ENCODE results near the gene DCAF17. TPM values are rescaled to one million over a fixed set of nuclear protein-coding genes. Genes with fewer than 3 reads are reported as not detected.

The DCAF17 gene
- total RNA-seq, 5 donors from 2014 or later (not counting 1 experiment from before 2014, with no cell fraction given): 21.1 to 24.6 (median 23.9) TPM

- Mint-ChIP-seq H3K9me3 (no peaks in the 10 kb centered on the region), H3K4me1 (peaks cover 40 to 48% (median 47%) of the 10 kb centered on the region in 3 donors), H3K27ac (peak within 1 kb of the TSS; percentile 95 to 96), H3K4me3 (peak within 1 kb of the TSS; percentile 79 to 88 (median 84)), H3K27me3 (no peaks in the 10 kb centered on the region), H3K36me3 (peaks cover 26% of the 10 kb centered on the region)
- WGBS (ENCODE audit: insufficient coverage): 0% methylated on average over 10 of the region's 15 CpGs
- ChIA-PET POLR2A (interaction anchor here in 1 of 2 donors (0.5 to 1.1 kb wide), 2 partner anchors 379 to 1861 kb away, joined by 3 to 5 read pairs; no protein-coding TSS in a partner anchor), CTCF (interaction anchor here (0.6 to 4.5 kb wide), 4 partner anchors 402 to 504 kb away, joined by 3 to 20 read pairs (median 6); partner anchors contain the start of gene GORASP2 (in 1 of the 2))
- peak within 1 kb of the TSS; percentile 96 for H3K27ac ChIP-seq (ENCODE audit: low read length)
- peaks cover 9 to 10% of the 10 kb centered on the region in 2 experiments for H3K4me1 ChIP-seq (ENCODE audit: control insufficient read depth in 1 of 2, extremely low read depth in 1 of 2, insufficient read depth in 2 of 2, low read length in 2 of 2)
- no peaks in the 10 kb centered on the region for H3K9me3 ChIP-seq
- DNase-seq: no peak
- no peaks in the 10 kb centered on the region for H3K27me3 ChIP-seq (replicated peaks in 1 of 2; ENCODE audit: control insufficient read depth in 2 of 2, extremely low read depth in 1 of 2, insufficient read depth in 2 of 2, low read length in 1 of 2)
- no peak for ATAC-seq (replicated peaks in 1 of 4)
- H3K4me3 ChIP-seq (ENCODE audit: control insufficient read depth in 1 of 2, extremely low read depth in 1 of 2, low read length in 1 of 2): peak within 1 kb of the TSS; percentile 67 to 93
- H3K36me3 ChIP-seq (ENCODE audit: control insufficient read depth in 2 of 2, extremely low read depth in 1 of 2, insufficient read depth in 1 of 2, low read length in 1 of 2): peaks cover 0 to 7% of the 10 kb centered on the region in 2 donors
These were observed 338 bp upstream of the DCAF17 start, which contains the start of gene METTL8 for GRCh38 chr2:171433763-171434012. TSS of gene METTL8 (minus strand) at chr2:171433990. CDS start at chr2:171392185, 41,805 bp downstream.

GRCh38 chr2:171436307-171436706 lies 2.3 kb downstream of the DCAF17 start:
- POLR2A ChIA-PET: interaction anchor here in 1 of 2 donors (0.6 kb wide), 1 partner anchor 935 kb away, joined by 4 read pairs; no protein-coding TSS in a partner anchor
- no CpG with 5 or more reads among the region's 1 CpG for WGBS (ENCODE audit: insufficient coverage)
- Mint-ChIP-seq H3K27ac (no peak overlapping the region), H3K4me1 (peaks cover 46 to 56% (median 52%) of the 10 kb centered on the region in 3 donors), H3K4me3 (no peak overlapping the region), H3K27me3 (no peaks in the 10 kb centered on the region), H3K9me3 (no peaks in the 10 kb centered on the region), H3K36me3 (peaks cover 45% of the 10 kb centered on the region)
- Histone ChIP-seq H3K27ac (ENCODE audit: low read length) (no peak overlapping the region), H3K27me3 (replicated peaks in 1 of 2; ENCODE audit: control insufficient read depth in 2 of 2, extremely low read depth in 1 of 2, insufficient read depth in 2 of 2, low read length in 1 of 2) (no peaks in the 10 kb centered on the region), H3K4me3 (ENCODE audit: control insufficient read depth in 1 of 2, extremely low read depth in 1 of 2, low read length in 1 of 2) (no peak overlapping the region), H3K4me1 (ENCODE audit: control insufficient read depth in 1 of 2, extremely low read depth in 1 of 2, insufficient read depth in 2 of 2, low read length in 2 of 2) (peaks cover 9 to 10% of the 10 kb centered on the region in 2 experiments), H3K36me3 (ENCODE audit: control insufficient read depth in 2 of 2, extremely low read depth in 1 of 2, insufficient read depth in 1 of 2, low read length in 1 of 2) (peaks cover 0 to 28% of the 10 kb centered on the region in 2 donors), H3K9me3 (no peaks in the 10 kb centered on the region)
- CTCF ChIA-PET: interaction anchor here in 1 of 2 donors (0.6 kb wide), 2 partner anchors 293 to 787 kb away, joined by 4 to 5 read pairs; no protein-coding TSS in a partner anchor
- DNase-seq (no peak), ATAC-seq (replicated peaks in 1 of 4) (no peak)

GRCh38 chr2:171441470-171441869 lies 7.4 kb downstream of the DCAF17 start:
- peaks cover 54% of the 10 kb centered on the region for H3K36me3 Mint-ChIP-seq
- CTCF ChIA-PET: interaction anchor here in 1 of 2 donors (0.6 kb wide), 1 partner anchor 284 kb away, joined by 3 read pairs; no protein-coding TSS in a partner anchor
- DNase-seq: no peak
- peaks cover 23 to 24% (median 24%) of the 10 kb centered on the region in 3 donors for H3K4me1 Mint-ChIP-seq
- no peak for ATAC-seq (replicated peaks in 1 of 4)
- H3K27ac Mint-ChIP-seq: no peak overlapping the region
- Histone ChIP-seq H3K27ac (ENCODE audit: low read length) (no peak overlapping the region), H3K4me3 (ENCODE audit: control insufficient read depth in 1 of 2, extremely low read depth in 1 of 2, low read length in 1 of 2) (no peak overlapping the region), H3K27me3 (replicated peaks in 1 of 2; ENCODE audit: control insufficient read depth in 2 of 2, extremely low read depth in 1 of 2, insufficient read depth in 2 of 2, low read length in 1 of 2) (no peaks in the 10 kb centered on the region), H3K4me1 (ENCODE audit: control insufficient read depth in 1 of 2, extremely low read depth in 1 of 2, insufficient read depth in 2 of 2, low read length in 2 of 2) (no peaks in the 10 kb centered on the region), H3K9me3 (no peaks in the 10 kb centered on the region), H3K36me3 (ENCODE audit: control insufficient read depth in 2 of 2, extremely low read depth in 1 of 2, insufficient read depth in 1 of 2, low read length in 1 of 2) (peaks cover 0 to 52% of the 10 kb centered on the region in 2 donors)
- POLR2A ChIA-PET: no interaction called here
- H3K9me3 Mint-ChIP-seq: no peaks in the 10 kb centered on the region
- no peaks in the 10 kb centered on the region for H3K27me3 Mint-ChIP-seq
- no peak overlapping the region for H3K4me3 Mint-ChIP-seq

- Histone ChIP-seq H3K27ac (ENCODE audit: low read length) (no peak overlapping the region), H3K4me1 (ENCODE audit: control insufficient read depth in 1 of 2, extremely low read depth in 1 of 2, insufficient read depth in 2 of 2, low read length in 2 of 2) (no peaks in the 10 kb centered on the region), H3K36me3 (ENCODE audit: control insufficient read depth in 2 of 2, extremely low read depth in 1 of 2, insufficient read depth in 1 of 2, low read length in 1 of 2) (peaks cover 0 to 52% of the 10 kb centered on the region in 2 donors), H3K27me3 (replicated peaks in 1 of 2; ENCODE audit: control insufficient read depth in 2 of 2, extremely low read depth in 1 of 2, insufficient read depth in 2 of 2, low read length in 1 of 2) (no peaks in the 10 kb centered on the region), H3K4me3 (ENCODE audit: control insufficient read depth in 1 of 2, extremely low read depth in 1 of 2, low read length in 1 of 2) (no peak overlapping the region), H3K9me3 (no peaks in the 10 kb centered on the region)
- H3K27me3 Mint-ChIP-seq: no peaks in the 10 kb centered on the region
- 80% methylated on average over 2 of the region's 2 CpGs for WGBS (ENCODE audit: insufficient coverage)
- peaks cover 40% of the 10 kb centered on the region for H3K36me3 Mint-ChIP-seq
- no peaks in the 10 kb centered on the region for H3K4me1 Mint-ChIP-seq
- ChIA-PET POLR2A (no interaction called here), CTCF (no interaction called here)
- no peak for ATAC-seq (replicated peaks in 1 of 4)
- H3K4me3 Mint-ChIP-seq: no peak overlapping the region
- DNase-seq: no peak
- H3K9me3 Mint-ChIP-seq: no peaks in the 10 kb centered on the region
- no peak overlapping the region for H3K27ac Mint-ChIP-seq
These were observed 13.6 kb downstream of the DCAF17 start for GRCh38 chr2:171447675-171448074.

GRCh38 chr2:171451074-171451473 lies 17.0 kb downstream of the DCAF17 start:
- Histone ChIP-seq H3K9me3 (no peaks in the 10 kb centered on the region), H3K4me3 (ENCODE audit: control insufficient read depth in 1 of 2, extremely low read depth in 1 of 2, low read length in 1 of 2) (no peak overlapping the region), H3K27ac (ENCODE audit: low read length) (no peak overlapping the region), H3K4me1 (ENCODE audit: control insufficient read depth in 1 of 2, extremely low read depth in 1 of 2, insufficient read depth in 2 of 2, low read length in 2 of 2) (no peaks in the 10 kb centered on the region), H3K36me3 (ENCODE audit: control insufficient read depth in 2 of 2, extremely low read depth in 1 of 2, insufficient read depth in 1 of 2, low read length in 1 of 2) (peaks cover 0 to 51% of the 10 kb centered on the region in 2 donors), H3K27me3 (replicated peaks in 1 of 2; ENCODE audit: control insufficient read depth in 2 of 2, extremely low read depth in 1 of 2, insufficient read depth in 2 of 2, low read length in 1 of 2) (no peaks in the 10 kb centered on the region)
- Mint-ChIP-seq H3K4me3 (no peak overlapping the region), H3K36me3 (peaks cover 60% of the 10 kb centered on the region), H3K27ac (no peak overlapping the region), H3K9me3 (no peaks in the 10 kb centered on the region), H3K4me1 (peaks cover 2 to 4% (median 2%) of the 10 kb centered on the region in 3 donors), H3K27me3 (no peaks in the 10 kb centered on the region)
- ATAC-seq (replicated peaks in 1 of 4): no peak
- no peak for DNase-seq
- POLR2A ChIA-PET: no interaction called here
- CTCF ChIA-PET: interaction anchor here in 1 of 2 donors (1.4 kb wide), 1 partner anchor 530 kb away, joined by 3 read pairs; no protein-coding TSS in a partner anchor

GRCh38 chr2:171452773-171453172 lies 18.7 kb downstream of the DCAF17 start:
- Histone ChIP-seq H3K4me3 (ENCODE audit: control insufficient read depth in 1 of 2, extremely low read depth in 1 of 2, low read length in 1 of 2) (no peak overlapping the region), H3K27me3 (replicated peaks in 1 of 2; ENCODE audit: control insufficient read depth in 2 of 2, extremely low read depth in 1 of 2, insufficient read depth in 2 of 2, low read length in 1 of 2) (no peaks in the 10 kb centered on the region), H3K9me3 (no peaks in the 10 kb centered on the region), H3K27ac (ENCODE audit: low read length) (no peak overlapping the region), H3K36me3 (ENCODE audit: control insufficient read depth in 2 of 2, extremely low read depth in 1 of 2, insufficient read depth in 1 of 2, low read length in 1 of 2) (peaks cover 0 to 50% of the 10 kb centered on the region in 2 donors), H3K4me1 (ENCODE audit: control insufficient read depth in 1 of 2, extremely low read depth in 1 of 2, insufficient read depth in 2 of 2, low read length in 2 of 2) (no peaks in the 10 kb centered on the region)
- POLR2A ChIA-PET: no interaction called here
- CTCF ChIA-PET: no interaction called here
- ATAC-seq (replicated peaks in 1 of 4) (no peak), DNase-seq (no peak)
- Mint-ChIP-seq H3K4me1 (peaks cover 2 to 4% (median 4%) of the 10 kb centered on the region in 3 donors), H3K27me3 (no peaks in the 10 kb centered on the region), H3K36me3 (peaks cover 63% of the 10 kb centered on the region), H3K4me3 (no peak overlapping the region), H3K9me3 (peaks cover 0 to under 1% (median 0%) of the 10 kb centered on the region in 3 donors), H3K27ac (no peak overlapping the region)
- WGBS (ENCODE audit: insufficient coverage): no CpG with 5 or more reads among the region's 4 CpGs

All from T-cell (primary cell).